Hematopoietic multipotent progenitor cell treated with erythropoietin and hydrocortisone succinate and interleukin-3 and kit ligand, for 15 days (in vitro differentiated cells): ENCODE data around the gene ETDC.
"Not testable (repeated sequence)": the region's sequence is repeated elsewhere in the genome, so short reads cannot be mapped to it uniquely, and the experiment has no call there.

Experiments
- DNase-seq: peaks from one replicate; pipeline ENCODE4 v3.0.0-alpha.2; 2015; ENCODE audit warnings: low spot score

Gene ETDC

DNA sequence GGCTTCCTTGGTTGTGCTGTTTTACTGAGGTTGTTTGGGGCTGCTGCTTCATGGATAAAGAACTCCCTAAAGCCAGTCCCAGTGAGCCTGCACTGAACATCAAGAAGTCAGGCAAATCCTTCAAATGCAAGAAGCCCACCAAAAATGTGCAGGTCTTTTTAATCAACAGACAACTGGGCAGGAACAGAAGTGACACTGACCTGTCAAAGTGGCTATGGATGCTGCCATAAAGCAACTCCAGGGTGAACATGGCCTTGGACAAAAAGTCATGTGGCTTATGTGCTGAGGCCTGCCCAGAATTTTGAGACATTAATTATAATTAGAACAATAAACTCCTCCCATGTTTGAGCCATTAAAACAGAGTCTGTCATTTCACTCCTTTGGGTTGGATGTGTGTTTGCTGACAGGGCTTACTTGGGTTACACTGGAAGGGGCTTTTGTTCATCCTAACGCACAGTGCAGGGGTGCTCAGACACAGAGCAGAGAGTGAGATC lies at the start of gene ETDC:
ETDC (plus strand) TSS at position 51 of the 494 bp plus-strand sequence; CDS start at position 51, 0 bp downstream.
- DNase-seq: no peak

DNA sequence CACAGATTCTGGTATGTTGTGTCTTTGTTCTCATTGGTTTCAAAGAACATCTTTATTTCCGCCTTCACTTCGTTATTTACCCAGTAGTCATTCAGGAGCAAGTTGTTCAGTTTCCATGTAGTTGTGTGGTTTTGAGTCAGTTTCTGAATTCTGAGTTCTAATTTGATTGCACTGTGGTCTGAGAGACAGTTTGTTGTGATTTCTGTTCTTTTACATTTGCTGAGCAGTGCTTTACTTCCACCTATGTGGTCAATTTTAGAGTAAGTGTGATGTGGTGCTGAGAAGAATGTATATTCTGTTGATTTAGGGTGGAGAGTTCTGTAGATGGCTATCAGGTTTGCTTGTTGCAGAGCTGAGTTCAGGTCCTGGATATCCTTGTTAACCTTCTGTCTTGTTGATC lies 48.3 kb upstream of the ETDC start:
- DNase-seq: not testable (repeated sequence)

- not testable (repeated sequence) for DNase-seq
These were observed 45.9 kb upstream of the ETDC start for GRCh38 chrX:135263376-135263775.

GRCh38 chrX:135264206-135264605 lies 45.1 kb upstream of the ETDC start:
- no peak for DNase-seq

GRCh38 chrX:135273162-135273561 lies 36.1 kb upstream of the ETDC start:
- no peak for DNase-seq

DNA sequence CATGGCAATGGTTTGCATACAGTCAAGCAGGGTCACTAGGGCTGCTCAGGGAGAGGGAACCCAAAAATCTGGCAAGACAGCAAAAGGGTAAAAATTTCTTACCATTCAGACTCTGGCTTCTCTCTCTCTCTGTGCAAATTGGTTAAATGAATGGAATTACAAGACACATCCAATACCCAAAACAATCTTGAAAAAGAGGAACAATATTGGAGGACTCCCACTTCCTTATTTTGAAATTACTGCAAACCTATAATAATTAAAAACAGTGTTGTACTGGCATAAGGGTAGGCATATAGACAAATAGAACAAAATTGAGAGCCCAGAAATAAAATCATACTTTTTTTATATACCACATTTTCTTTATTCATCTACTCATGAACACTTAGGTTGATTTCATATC lies 33.3 kb upstream of the ETDC start:
- DNase-seq: no peak

- DNase-seq: no peak
These were observed 21.9 kb upstream of the ETDC start for GRCh38 chrX:135287266-135287823.

- DNase-seq: no peak
These were observed 13.9 kb upstream of the ETDC start for GRCh38 chrX:135295238-135295943.

DNA sequence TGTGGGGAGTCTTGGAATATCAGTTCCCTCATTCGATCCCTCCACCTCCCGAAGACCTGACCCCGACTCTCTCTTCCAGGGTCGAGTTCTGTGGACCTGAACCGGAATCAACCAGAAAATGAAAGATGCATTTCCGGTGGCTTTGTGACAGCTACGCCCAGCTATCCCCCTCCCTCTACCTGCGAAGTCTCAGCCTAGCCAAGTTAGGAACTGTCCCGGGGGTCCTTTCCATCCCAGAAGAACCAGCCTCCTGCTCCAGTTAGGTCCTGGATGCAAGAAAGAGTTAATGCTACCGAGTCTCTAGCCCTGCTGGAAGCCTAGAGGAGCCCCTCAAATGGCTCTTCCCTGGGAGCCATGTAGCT lies 13.4 kb upstream of the ETDC start:
- DNase-seq: no peak

- no peak for DNase-seq
These were observed 6.9 kb upstream of the ETDC start for GRCh38 chrX:135302269-135302873.

DNA sequence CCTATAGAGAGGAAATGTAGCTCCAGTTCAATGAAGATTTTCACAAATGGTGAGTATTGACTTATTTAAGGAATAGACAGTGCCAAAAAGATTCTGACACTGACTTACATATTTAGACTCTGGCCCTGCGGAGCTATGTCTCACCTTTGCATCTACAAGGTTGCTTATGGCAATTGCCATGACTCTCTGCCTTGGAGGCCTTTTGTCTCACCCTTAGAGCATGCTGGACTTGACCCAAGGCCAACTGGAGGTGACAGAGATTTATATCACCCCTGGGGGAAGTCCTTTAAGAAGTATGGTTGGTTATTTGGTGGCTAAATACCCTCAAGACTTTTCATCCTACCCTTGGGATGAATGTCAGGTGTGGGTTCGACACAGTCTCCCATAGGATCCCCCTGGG lies 4.5 kb upstream of the ETDC start:
- no peak for DNase-seq

- no peak for DNase-seq
These were observed 2.1 kb upstream of the ETDC start for GRCh38 chrX:135307171-135307570.

GRCh38 chrX:135308345-135308855 lies 880 bp upstream of the ETDC start:
- DNase-seq: peak; percentile 2

DNA sequence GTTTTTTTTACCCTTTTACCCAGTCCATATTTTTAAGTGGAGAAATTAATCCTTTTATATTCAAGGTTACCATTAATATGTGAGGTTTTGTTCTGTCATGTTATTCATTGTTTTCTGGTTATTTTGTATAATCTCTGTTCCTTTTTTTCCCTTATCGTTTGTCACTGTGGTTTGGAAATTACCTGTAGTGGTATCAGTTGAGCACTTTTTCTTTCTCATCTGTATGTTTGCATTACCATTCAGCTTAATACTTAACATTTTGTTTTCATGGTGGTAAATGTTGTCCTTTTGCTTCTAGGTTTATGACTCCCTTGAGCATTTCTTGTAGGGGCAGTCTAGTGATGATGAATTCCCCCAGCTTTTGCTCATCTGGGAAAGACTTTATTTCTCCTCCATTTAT lies 6.6 kb downstream of the ETDC start:
- DNase-seq: no peak

DNA sequence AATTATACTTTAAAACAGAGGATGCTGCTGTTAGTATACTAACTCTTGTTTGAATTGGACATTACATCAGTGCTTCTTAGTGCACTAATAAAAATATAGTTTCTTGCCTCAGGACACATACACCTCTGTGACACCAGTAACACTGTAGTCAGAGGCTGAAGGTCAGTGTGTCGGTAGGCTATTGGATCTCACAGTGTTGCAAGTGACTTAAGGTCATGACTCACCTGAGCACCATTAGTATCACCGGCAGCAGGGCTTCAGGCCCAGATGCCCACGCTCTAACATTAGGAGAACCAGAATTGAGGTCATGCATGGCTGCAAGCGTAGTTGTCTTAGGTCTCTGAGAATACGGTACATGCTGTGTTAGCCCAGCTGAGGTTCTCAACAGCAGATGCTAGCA lies 15.2 kb downstream of the ETDC start:
- no peak for DNase-seq

- DNase-seq: not testable (repeated sequence)
These were observed 15.9 kb downstream of the ETDC start for GRCh38 chrX:135325036-135325818.

- DNase-seq: no peak
These were observed 18.0 kb downstream of the ETDC start for GRCh38 chrX:135327299-135327698.

DNA sequence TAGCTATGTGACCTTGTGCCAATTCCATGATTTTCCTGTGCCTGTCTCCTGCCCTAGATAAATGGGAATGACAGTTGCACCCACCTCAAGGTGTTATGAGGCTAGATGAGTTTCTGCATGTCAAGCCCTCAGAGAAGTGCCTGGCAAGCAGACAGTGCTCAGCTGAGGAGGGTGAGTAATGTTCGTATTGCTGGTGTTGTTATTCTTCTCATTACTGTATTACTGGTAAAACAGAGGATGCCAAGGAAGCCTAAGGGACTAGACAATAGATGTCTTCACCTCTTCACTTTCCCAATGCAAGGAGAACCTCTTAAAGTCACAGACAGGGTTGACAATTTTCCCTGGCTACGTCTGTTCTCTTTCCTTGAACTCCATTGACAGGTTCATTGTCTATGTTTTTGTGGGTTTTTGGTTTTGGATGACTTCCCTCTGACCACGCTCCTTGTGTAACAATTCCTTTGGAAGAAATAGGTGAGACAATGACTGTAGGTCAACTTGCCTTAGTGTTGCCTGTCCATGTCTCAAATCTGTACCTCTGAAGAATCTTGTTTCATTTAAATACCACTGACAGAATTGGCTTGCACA lies 19.2 kb downstream of the ETDC start:
- no peak for DNase-seq

GRCh38 chrX:135330706-135331105 lies 21.4 kb downstream of the ETDC start:
- no peak for DNase-seq

DNA sequence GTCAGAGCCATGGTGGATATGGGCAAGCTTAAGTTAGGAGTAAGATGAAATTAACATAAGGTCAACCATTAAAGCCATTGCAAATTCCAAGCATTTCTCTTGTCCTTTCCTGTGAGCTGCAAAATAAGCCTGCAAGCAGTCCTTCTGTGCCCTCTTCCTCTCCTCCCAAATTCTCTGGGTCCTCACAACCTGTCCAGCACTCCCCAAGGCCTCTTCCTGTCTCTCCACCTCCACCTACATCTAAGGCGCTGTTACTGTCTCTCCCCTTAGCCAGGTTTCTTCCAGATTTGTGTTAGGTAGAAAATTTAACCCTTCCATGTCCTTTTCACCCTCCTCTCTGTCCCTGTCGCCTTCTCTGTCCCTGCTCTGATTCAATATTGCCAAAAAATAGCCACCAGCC lies 22.2 kb downstream of the ETDC start:
- no peak for DNase-seq

GRCh38 chrX:135340831-135341230 lies 31.6 kb downstream of the ETDC start:
- DNase-seq: no peak

- peak; percentile 7 for DNase-seq
These were observed 35.9 kb downstream of the ETDC start for GRCh38 chrX:135345107-135345589.
